Measurements from ENCODE around the gene HOXC5.
"Not testable (repeated sequence)": the region's sequence is repeated elsewhere in the genome, so short reads cannot be mapped to it uniquely, and the experiment has no call there.

Gene HOXC5

GRCh38 chr12:54038284-54038870 lies 5.5 kb downstream of the HOXC5 start:
- TF ChIP-seq CTCF (IDR thresholded peaks at IDR 0.05; ENCODE audit: low read depth, low read length, missing control alignments): no peak
- DNase-seq (ENCODE audit: low read depth): no peak
- no peak overlapping the region for H3K4me3 ChIP-seq (ENCODE audit: low read depth, low read length)

- no peak for DNase-seq (ENCODE audit: low read depth)
- TF ChIP-seq CTCF (IDR thresholded peaks at IDR 0.05; ENCODE audit: low read depth, low read length, missing control alignments): no peak
- no peak overlapping the region for H3K4me3 ChIP-seq (ENCODE audit: low read depth, low read length)
Observed at GRCh38 chr12:54038871-54039414, 6.1 kb downstream of the HOXC5 start.

GRCh38 chr12:54039417-54040147 lies 6.7 kb downstream of the HOXC5 start:
- no peak for DNase-seq (ENCODE audit: low read depth)
- no peak for TF ChIP-seq CTCF (IDR thresholded peaks at IDR 0.05; ENCODE audit: low read depth, low read length, missing control alignments)
- no peak overlapping the region for H3K4me3 ChIP-seq (ENCODE audit: low read depth, low read length)

- no peak for TF ChIP-seq CTCF (IDR thresholded peaks at IDR 0.05; ENCODE audit: low read depth, low read length, missing control alignments)
- DNase-seq (ENCODE audit: low read depth): no peak
Observed at GRCh38 chr12:54040148-54040494, 7.3 kb downstream of the HOXC5 start.

GRCh38 chr12:54040648-54041047 lies 7.8 kb downstream of the HOXC5 start:
- DNase-seq (ENCODE audit: low read depth): no peak
- TF ChIP-seq CTCF (IDR thresholded peaks at IDR 0.05; ENCODE audit: low read depth, low read length, missing control alignments): no peak
- no peak overlapping the region for H3K4me3 ChIP-seq (ENCODE audit: low read depth, low read length)

More at GRCh38 chr12:54040148-54040494, 7.3 kb downstream of the HOXC5 start:
- no peak overlapping the region for H3K4me3 ChIP-seq (ENCODE audit: low read depth, low read length)

GRCh38 chr12:54041097-54041690 lies 8.3 kb downstream of the HOXC5 start:
- no peak for DNase-seq (ENCODE audit: low read depth)
- no peak for TF ChIP-seq CTCF (IDR thresholded peaks at IDR 0.05; ENCODE audit: low read depth, low read length, missing control alignments)
- H3K4me3 ChIP-seq (ENCODE audit: low read depth, low read length): no peak overlapping the region

GRCh38 chr12:54042033-54042432 lies 9.2 kb downstream of the HOXC5 start:
- H3K4me3 ChIP-seq (ENCODE audit: low read depth, low read length); DNase-seq (ENCODE audit: low read depth): not testable (repeated sequence)
